K562 (cell line): Measurements from ENCODE around the gene ARHGEF3. TPM values are rescaled to one million over a fixed set of nuclear protein-coding genes. Genes with fewer than 3 reads are reported as not detected.

Source experiments
- ARNT ChIP-seq, 2 experiments: fragments of 450-650 bp; IDR thresholded peaks; 2 replicates each; pipeline ENCODE4 v1.6.1; 2016; ENCODE audit warnings: mild to moderate bottlenecking in 1 of 2
- HNRNPL ChIP-seq: fragments of 200-400 bp; formaldehyde crosslinking; IDR thresholded peaks from 2 replicates; pipeline ENCODE4 v1.6.1; 2017; ENCODE audit warnings: low read depth, mild to moderate bottlenecking, low read length
- POLR3G ChIP-seq: IDR thresholded peaks from 2 replicates; pipeline ENCODE4 v1.6.1; 2011; ENCODE audit not compliant: insufficient read length, insufficient replicate concordance; ENCODE audit errors: extremely low read depth
- TAF7 ChIP-seq: fragments of 450-650 bp; IDR thresholded peaks from 2 replicates; pipeline ENCODE4 v1.6.1; 2016; ENCODE audit warnings: missing genetic modification characterization, missing compliant biosample characterization
- ZNF384 ChIP-seq: IDR thresholded peaks from 2 replicates; pipeline ENCODE4 v1.6.1; 2012; ENCODE audit warnings: low read depth, low read length, improper control_type of control experiment
- ZNF644 ChIP-seq: fragments of 200-800 bp; sonication (Bioruptor generic); IDR thresholded peaks from 2 replicates; pipeline ENCODE4 v1.6.1; 2016; ENCODE audit warnings: low read depth, missing genetic modification characterization, missing compliant biosample characterization
- ZNF75A ChIP-seq: fragments of 450-650 bp; formaldehyde crosslinking; IDR thresholded peaks from 2 replicates; pipeline ENCODE4 v1.4.0; 2020; ENCODE audit warnings: mild to moderate bottlenecking
- polyA plus RNA-seq, 8 experiments: library from polyadenylated mRNA; depleted of rRNA in 4 of 8; stranded (reverse) in 5 of 8; unstranded in 3 of 8; fragments of >200 nt; fragmentation: Nextera tagmentation in 2 of 8; fragmentation: Illumina TruSeq in 1 of 8; extraction: Ambion mirVana in 2 of 8; extraction: Trizol in 1 of 8; gene quantifications; 2 replicates each; pipeline versions ENCODE4 v1.2.1 to v1.2.3, GENCODE V29; 2011 to 2014; ENCODE audit warnings: inconsistent platforms in 1 of 8, missing spikeins in 1 of 8
- total RNA-seq, 7 experiments: library from RNA; depleted of rRNA in 6 of 7; stranded (reverse); fragments of >200 nt in 6 of 7; fragmentation: Illumina TruSeq in 2 of 7; extraction: Trizol in 2 of 7; gene quantifications; 2 replicates each; pipeline versions ENCODE4 v1.2.1 to v1.2.3, GENCODE V29; 2011 to 2021; ENCODE audit warnings: low replicate concordance in 1 of 7
- TF ChIP-seq, protein P1 (sequence below): fragments of 450-650 bp; IDR thresholded peaks from 2 replicates; pipeline ENCODE4 v1.6.1; 2016; ENCODE audit warnings: mild to moderate bottlenecking, moderate library complexity
- TF ChIP-seq, protein P2 (sequence below), 2 experiments: fragments of 450-650 bp in 1 of 2; IDR thresholded peaks; 2 replicates each; pipeline ENCODE4 v1.6.1; 2011 to 2017; ENCODE audit warnings: low read depth in 2 of 2, antibody characterized with exemption in 1 of 2, borderline replicate concordance in 1 of 2, low read length in 1 of 2, mild to moderate bottlenecking in 1 of 2, mixed read lengths in 1 of 2; ENCODE audit not compliant: control insufficient read depth in 1 of 2
- TF ChIP-seq, protein P3 (sequence below): sonication (generic); formaldehyde crosslinking; IDR thresholded peaks from 2 replicates; pipeline ENCODE4 v1.8.1; 2023; ENCODE audit warnings: mild to moderate bottlenecking, missing genetic modification reagents

The ARHGEF3 gene
- total and polyA plus RNA-seq, 9 of the 15 experiments (the other 6 are each of a cell fraction or from before 2014, with no cell fraction given), result 0.77 to 2.7 (median 1.4) TPM

DNA sequence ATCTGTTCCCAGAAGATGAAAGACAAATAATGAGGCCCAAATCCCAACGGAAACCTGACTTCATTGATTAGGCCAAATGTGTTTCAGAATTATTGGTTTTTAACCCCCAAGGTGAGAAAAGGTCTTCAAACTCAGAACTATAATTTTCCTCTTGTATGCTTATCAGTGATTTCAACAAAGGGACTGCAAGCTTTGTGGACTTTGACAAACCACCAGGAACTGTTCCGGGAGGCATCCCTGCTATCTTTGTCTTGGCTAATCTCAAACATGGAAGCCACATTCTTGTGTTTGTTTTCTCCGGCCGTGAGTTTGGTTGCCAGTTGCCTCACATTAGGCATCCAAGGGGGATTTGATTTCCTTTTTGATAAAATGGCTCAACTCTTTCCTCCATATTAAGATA, 19.5 kb downstream of the ARHGEF3 start (continued):
- TF ChIP-seq, protein P1, sequence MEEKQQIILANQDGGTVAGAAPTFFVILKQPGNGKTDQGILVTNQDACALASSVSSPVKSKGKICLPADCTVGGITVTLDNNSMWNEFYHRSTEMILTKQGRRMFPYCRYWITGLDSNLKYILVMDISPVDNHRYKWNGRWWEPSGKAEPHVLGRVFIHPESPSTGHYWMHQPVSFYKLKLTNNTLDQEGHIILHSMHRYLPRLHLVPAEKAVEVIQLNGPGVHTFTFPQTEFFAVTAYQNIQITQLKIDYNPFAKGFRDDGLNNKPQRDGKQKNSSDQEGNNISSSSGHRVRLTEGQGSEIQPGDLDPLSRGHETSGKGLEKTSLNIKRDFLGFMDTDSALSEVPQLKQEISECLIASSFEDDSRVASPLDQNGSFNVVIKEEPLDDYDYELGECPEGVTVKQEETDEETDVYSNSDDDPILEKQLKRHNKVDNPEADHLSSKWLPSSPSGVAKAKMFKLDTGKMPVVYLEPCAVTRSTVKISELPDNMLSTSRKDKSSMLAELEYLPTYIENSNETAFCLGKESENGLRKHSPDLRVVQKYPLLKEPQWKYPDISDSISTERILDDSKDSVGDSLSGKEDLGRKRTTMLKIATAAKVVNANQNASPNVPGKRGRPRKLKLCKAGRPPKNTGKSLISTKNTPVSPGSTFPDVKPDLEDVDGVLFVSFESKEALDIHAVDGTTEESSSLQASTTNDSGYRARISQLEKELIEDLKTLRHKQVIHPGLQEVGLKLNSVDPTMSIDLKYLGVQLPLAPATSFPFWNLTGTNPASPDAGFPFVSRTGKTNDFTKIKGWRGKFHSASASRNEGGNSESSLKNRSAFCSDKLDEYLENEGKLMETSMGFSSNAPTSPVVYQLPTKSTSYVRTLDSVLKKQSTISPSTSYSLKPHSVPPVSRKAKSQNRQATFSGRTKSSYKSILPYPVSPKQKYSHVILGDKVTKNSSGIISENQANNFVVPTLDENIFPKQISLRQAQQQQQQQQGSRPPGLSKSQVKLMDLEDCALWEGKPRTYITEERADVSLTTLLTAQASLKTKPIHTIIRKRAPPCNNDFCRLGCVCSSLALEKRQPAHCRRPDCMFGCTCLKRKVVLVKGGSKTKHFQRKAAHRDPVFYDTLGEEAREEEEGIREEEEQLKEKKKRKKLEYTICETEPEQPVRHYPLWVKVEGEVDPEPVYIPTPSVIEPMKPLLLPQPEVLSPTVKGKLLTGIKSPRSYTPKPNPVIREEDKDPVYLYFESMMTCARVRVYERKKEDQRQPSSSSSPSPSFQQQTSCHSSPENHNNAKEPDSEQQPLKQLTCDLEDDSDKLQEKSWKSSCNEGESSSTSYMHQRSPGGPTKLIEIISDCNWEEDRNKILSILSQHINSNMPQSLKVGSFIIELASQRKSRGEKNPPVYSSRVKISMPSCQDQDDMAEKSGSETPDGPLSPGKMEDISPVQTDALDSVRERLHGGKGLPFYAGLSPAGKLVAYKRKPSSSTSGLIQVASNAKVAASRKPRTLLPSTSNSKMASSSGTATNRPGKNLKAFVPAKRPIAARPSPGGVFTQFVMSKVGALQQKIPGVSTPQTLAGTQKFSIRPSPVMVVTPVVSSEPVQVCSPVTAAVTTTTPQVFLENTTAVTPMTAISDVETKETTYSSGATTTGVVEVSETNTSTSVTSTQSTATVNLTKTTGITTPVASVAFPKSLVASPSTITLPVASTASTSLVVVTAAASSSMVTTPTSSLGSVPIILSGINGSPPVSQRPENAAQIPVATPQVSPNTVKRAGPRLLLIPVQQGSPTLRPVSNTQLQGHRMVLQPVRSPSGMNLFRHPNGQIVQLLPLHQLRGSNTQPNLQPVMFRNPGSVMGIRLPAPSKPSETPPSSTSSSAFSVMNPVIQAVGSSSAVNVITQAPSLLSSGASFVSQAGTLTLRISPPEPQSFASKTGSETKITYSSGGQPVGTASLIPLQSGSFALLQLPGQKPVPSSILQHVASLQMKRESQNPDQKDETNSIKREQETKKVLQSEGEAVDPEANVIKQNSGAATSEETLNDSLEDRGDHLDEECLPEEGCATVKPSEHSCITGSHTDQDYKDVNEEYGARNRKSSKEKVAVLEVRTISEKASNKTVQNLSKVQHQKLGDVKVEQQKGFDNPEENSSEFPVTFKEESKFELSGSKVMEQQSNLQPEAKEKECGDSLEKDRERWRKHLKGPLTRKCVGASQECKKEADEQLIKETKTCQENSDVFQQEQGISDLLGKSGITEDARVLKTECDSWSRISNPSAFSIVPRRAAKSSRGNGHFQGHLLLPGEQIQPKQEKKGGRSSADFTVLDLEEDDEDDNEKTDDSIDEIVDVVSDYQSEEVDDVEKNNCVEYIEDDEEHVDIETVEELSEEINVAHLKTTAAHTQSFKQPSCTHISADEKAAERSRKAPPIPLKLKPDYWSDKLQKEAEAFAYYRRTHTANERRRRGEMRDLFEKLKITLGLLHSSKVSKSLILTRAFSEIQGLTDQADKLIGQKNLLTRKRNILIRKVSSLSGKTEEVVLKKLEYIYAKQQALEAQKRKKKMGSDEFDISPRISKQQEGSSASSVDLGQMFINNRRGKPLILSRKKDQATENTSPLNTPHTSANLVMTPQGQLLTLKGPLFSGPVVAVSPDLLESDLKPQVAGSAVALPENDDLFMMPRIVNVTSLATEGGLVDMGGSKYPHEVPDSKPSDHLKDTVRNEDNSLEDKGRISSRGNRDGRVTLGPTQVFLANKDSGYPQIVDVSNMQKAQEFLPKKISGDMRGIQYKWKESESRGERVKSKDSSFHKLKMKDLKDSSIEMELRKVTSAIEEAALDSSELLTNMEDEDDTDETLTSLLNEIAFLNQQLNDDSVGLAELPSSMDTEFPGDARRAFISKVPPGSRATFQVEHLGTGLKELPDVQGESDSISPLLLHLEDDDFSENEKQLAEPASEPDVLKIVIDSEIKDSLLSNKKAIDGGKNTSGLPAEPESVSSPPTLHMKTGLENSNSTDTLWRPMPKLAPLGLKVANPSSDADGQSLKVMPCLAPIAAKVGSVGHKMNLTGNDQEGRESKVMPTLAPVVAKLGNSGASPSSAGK, result no peak
- TF ChIP-seq ARNT (IDR thresholded peaks at IDR 0.05) (no peak), ZNF75A (CRISPR knock-in tag) (no peak), ZNF644 (tag) (no peak), POLR3G (no peak), ZNF384 (no peak), TAF7 (tag) (no peak), HNRNPL (no peak)
- TF ChIP-seq, protein P2, sequence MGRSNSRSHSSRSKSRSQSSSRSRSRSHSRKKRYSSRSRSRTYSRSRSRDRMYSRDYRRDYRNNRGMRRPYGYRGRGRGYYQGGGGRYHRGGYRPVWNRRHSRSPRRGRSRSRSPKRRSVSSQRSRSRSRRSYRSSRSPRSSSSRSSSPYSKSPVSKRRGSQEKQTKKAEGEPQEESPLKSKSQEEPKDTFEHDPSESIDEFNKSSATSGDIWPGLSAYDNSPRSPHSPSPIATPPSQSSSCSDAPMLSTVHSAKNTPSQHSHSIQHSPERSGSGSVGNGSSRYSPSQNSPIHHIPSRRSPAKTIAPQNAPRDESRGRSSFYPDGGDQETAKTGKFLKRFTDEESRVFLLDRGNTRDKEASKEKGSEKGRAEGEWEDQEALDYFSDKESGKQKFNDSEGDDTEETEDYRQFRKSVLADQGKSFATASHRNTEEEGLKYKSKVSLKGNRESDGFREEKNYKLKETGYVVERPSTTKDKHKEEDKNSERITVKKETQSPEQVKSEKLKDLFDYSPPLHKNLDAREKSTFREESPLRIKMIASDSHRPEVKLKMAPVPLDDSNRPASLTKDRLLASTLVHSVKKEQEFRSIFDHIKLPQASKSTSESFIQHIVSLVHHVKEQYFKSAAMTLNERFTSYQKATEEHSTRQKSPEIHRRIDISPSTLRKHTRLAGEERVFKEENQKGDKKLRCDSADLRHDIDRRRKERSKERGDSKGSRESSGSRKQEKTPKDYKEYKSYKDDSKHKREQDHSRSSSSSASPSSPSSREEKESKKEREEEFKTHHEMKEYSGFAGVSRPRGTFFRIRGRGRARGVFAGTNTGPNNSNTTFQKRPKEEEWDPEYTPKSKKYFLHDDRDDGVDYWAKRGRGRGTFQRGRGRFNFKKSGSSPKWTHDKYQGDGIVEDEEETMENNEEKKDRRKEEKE (IDR thresholded peaks at IDR 0.05; ENCODE audit: borderline replicate concordance in 1 of 2, control insufficient read depth in 1 of 2, low read depth in 2 of 2, low read length in 1 of 2), result no peak
- TF ChIP-seq, protein P3, sequence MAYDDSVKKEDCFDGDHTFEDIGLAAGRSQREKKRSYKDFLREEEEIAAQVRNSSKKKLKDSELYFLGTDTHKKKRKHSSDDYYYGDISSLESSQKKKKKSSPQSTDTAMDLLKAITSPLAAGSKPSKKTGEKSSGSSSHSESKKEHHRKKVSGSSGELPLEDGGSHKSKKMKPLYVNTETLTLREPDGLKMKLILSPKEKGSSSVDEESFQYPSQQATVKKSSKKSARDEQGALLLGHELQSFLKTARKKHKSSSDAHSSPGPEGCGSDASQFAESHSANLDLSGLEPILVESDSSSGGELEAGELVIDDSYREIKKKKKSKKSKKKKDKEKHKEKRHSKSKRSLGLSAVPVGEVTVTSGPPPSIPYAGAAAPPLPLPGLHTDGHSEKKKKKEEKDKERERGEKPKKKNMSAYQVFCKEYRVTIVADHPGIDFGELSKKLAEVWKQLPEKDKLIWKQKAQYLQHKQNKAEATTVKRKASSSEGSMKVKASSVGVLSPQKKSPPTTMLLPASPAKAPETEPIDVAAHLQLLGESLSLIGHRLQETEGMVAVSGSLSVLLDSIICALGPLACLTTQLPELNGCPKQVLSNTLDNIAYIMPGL (CRISPR knock-in tag), result no peak
